Measurements from ENCODE around the gene SPTSSA.
A peak's percentile ranks its signal among the peaks of the same experiment; 100 is the strongest.
"Not testable (repeated sequence)": the region's sequence is repeated elsewhere in the genome, so short reads cannot be mapped to it uniquely, and the experiment has no call there.

SPTSSA gene

GRCh38 chr14:34462132-34462893, at the start of gene SPTSSA:
Gene SPTSSA (minus strand): TSS chr14:34462240. CDS start chr14:34462207, 33 bp downstream.
- peak; percentile 21 for DNase-seq

- no peak for DNase-seq
Measured at GRCh38 chr14:34507884-34508283, 45.8 kb upstream of the SPTSSA start.

- DNase-seq = no peak
Measured at GRCh38 chr14:34507459-34507858, 45.4 kb upstream of the SPTSSA start.

GRCh38 chr14:34505124-34505491, 43.1 kb upstream of the SPTSSA start:
- not testable (repeated sequence) for DNase-seq

- DNase-seq = not testable (repeated sequence)
Measured at GRCh38 chr14:34504027-34504426, 42.0 kb upstream of the SPTSSA start.

GRCh38 chr14:34502545-34503225, 40.6 kb upstream of the SPTSSA start:
- DNase-seq = no peak

- no peak for DNase-seq
Measured at GRCh38 chr14:34502001-34502400, 40.0 kb upstream of the SPTSSA start.

- DNase-seq = no peak
Measured at GRCh38 chr14:34501004-34501580, 39.1 kb upstream of the SPTSSA start.

GRCh38 chr14:34498684-34499412, 36.8 kb upstream of the SPTSSA start:
- DNase-seq = peak; percentile 13

- DNase-seq = no peak
Measured at GRCh38 chr14:34496679-34497513, 34.9 kb upstream of the SPTSSA start.

GRCh38 chr14:34496007-34496678, 34.1 kb upstream of the SPTSSA start:
- DNase-seq = no peak

- no peak for DNase-seq
Measured at GRCh38 chr14:34489324-34489723, 27.3 kb upstream of the SPTSSA start.

GRCh38 chr14:34488528-34488927, 26.5 kb upstream of the SPTSSA start:
- no peak for DNase-seq

GRCh38 chr14:34484726-34485125, 22.7 kb upstream of the SPTSSA start:
- no peak for DNase-seq

- DNase-seq = no peak
Measured at GRCh38 chr14:34482463-34482862, 20.4 kb upstream of the SPTSSA start.

GRCh38 chr14:34479694-34480093, 17.7 kb upstream of the SPTSSA start:
- DNase-seq = no peak

GRCh38 chr14:34478261-34478660, 16.2 kb upstream of the SPTSSA start:
- DNase-seq = no peak

- DNase-seq = not testable (repeated sequence)
Measured at GRCh38 chr14:34476036-34476435, 14.0 kb upstream of the SPTSSA start.

- no peak for DNase-seq
Measured at GRCh38 chr14:34475163-34475562, 13.1 kb upstream of the SPTSSA start.

GRCh38 chr14:34474187-34474679, 12.2 kb upstream of the SPTSSA start:
- DNase-seq = no peak

GRCh38 chr14:34472706-34473279, 10.8 kb upstream of the SPTSSA start:
- DNase-seq = no peak

All from NCI-H2081 treated with DMSO at 0.1 percent for 48 hours (cell line).